ENCODE data around the gene MARK3.

Gene MARK3

DNA sequence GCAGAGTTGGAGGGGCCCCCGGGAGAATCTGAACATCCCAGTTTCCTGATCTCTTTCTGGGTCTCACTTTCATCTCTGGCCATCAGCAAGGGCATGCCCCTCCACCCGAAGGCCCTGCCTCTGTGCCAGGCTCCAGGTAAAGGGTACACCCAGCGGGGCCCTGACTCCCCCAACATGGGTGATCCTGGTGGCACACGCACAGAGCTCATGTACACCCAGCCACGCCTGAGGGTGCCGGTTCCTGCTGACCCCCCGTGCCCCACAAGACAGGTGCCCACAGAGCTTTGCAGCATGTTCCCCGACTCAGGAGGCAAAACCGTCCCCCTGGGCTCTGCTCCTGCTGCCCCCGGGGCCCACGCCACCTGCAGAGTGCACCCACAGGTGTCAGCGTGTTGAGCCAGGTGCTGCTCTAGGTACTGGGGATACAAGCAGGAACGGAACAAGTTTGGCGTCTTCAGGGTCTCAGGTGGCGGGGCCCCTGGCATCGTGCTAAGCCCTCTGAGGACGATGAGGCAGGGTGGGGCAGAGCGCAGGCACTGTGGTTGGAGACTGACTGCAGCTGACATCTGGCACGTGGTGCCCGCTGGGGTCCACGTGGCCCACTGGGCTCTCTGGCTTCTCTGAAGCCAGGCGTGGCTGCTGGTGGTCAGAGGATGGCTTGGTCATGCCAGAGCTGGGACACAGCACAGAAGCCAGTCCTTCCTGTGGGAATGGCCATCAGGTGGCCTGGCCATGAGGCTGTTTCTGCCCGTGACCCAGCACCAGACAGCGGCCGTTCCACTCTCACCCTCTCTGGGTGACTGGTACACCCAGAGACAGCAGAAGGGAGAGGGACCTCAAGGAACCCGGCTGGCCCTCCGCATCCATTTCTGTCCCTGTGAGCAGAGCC, 163.5 kb downstream of the MARK3 start:
- DNase-seq (ENCODE audit: low spot score), result no peak

- DNase-seq (ENCODE audit: low spot score), result no peak
Observed at GRCh38 chr14:103549361-103550311, 164.4 kb downstream of the MARK3 start.

DNA sequence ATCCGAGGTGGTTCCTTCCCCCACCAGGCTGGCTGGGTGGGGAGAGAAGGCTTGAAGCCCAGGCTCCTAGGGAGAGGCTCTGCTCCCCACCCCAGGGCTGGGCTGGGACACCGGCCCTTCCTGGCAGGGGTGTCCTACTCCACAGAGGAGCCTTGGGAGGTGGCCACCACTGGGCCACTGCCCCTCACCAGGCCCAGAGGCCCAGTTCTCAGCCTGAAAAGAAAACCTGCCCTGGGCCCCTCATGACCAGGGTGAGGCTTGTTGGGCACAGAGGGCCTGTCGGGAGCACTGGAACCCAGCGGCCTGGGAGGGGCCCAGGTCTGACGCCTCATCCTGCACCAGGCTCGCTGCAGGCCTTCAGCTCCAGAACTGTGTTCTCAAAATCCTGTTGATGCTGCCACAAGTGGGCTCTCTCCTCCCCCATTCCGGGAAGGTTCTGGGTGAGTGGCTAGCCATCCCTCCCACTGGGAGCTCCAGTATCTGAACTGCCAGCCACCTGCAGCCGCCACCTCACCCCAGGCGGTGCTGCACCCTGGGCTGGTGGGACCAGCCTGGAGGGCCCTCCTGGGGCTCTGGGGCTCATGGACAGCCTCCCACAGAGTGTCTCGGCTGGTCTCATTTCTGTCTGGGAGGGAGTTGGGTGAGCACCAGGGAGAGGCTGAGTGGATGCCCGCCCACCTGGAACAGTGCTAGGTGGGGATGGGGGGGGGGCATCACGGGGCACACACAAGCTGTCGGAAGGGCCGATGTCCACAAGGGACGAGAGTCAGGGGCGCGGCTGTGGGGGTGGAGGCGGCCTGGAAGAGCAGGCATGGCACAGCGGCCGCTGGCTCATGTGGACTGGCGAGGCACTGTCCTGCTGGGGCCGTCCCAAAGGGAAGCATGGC, 165.5 kb downstream of the MARK3 start:
- DNase-seq (ENCODE audit: low spot score), result no peak

DNA sequence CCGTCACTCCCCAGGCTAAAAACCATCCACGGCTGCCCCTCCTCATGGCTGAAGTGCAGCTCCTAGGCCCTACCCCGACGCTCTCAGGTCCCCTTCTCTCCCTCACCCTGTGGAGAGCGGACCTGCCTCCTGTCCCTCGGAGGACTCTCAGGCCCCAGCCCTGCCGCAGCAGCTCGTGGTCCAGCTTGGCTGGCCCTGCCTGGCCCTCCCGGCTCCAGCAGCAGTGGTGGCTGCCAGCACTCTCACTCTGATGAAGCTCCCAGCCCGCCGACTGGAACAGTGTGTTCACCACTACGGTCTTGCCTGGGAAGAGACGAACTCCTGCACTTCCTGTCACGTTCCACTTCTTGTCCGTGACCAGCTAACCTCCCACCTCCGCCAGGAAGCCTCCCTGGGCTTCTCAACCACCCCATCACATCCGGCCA, 166.1 kb downstream of the MARK3 start:
- DNase-seq (ENCODE audit: low spot score), result no peak

DNA sequence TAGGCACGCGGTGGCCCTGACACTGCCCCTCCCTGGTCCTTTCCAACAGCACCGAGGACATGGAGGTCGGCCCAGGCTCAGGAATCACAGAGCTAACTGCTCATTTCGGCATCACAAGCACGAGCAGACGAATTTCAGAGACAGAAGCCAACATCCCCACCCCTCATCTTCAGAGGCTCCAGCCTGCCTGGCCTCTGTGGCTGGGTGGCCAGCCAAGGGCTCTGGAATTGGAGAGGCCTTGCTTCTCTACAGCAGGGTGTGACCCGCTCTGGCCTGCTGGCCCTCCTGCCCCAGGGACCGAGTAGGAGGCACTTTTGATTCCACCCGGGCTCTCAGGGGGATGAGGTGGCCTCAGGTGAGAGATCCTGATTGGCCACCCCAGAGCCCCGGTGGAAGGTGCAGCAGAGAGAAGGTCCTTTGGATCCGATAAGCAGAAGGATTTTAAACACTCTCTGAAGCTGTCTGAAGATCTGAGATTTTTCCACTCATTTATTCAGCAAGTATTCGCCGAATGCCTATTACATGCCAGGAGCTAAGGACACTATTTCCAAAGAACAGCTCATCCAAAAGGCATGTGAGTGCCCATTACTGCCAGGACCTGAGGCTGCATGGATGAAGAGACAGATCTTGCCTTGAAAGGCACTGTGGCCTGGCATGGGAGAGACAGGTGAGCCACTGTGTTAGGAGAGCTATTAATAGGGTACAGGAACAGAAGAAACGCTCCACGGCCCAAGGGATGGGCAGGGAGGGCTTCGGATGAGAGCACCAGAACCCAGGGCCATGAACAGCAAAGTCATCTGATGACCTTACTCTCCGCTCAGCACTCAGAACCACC, 167.0 kb downstream of the MARK3 start:
- DNase-seq (ENCODE audit: low spot score), result no peak

GRCh38 chr14:103552846-103553210, 167.6 kb downstream of the MARK3 start:
- no peak for DNase-seq (ENCODE audit: low spot score)

Data from hematopoietic multipotent progenitor cell treated with erythropoietin and hydrocortisone succinate and interleukin-3 and kit ligand, for 17 days (in vitro differentiated cells).